ENCODE measurements around the gene TMPRSS11E.

The TMPRSS11E gene

DNA sequence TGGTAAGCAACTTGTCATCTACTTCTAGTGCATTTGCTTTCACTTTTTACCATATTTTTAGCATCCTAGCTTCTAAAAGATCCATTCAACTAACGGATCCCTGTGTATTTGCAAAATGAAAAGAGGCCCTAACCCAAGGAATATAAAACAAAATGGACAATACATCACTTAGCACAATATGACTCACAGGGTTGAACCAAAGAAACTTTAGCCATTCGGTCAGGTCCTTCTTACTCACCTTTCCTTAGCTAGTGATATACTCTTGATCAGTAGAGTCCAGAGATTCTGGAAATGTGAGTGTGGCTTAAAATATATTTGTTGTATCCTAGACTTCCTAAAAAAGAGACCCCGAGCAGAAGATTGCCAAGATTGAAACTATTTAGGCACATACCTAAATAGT lies 19.5 kb downstream of the TMPRSS11E start:
- Histone ChIP-seq H2AFZ (ENCODE audit: low read depth, low read length) (no peak overlapping the region), H3K9ac (ENCODE audit: low read length) (no peak overlapping the region), H3K4me3 (ENCODE audit: low read length) (no peak overlapping the region), H3K36me3 (replicated peaks; ENCODE audit: low read depth, low read length) (no peaks in the 10 kb centered on the region), H3K4me2 (ENCODE audit: low read length) (no peak overlapping the region), H3K9me3 (ENCODE audit: insufficient read depth, low read length) (no peaks in the 10 kb centered on the region), H3K27ac (ENCODE audit: low read length) (no peak overlapping the region), H3K4me1 (ENCODE audit: low read length) (no peaks in the 10 kb centered on the region), H3K27me3 (ENCODE audit: low read depth, low read length) (no peaks in the 10 kb centered on the region), H3K79me2 (ENCODE audit: low read length) (no peaks in the 10 kb centered on the region), H4K20me1 (ENCODE audit: insufficient read depth, low read length) (no peaks in the 10 kb centered on the region)
- no peak for TF ChIP-seq EZH2phosphoT487 (IDR thresholded peaks at IDR 0.05; ENCODE audit: low read depth)
- TF ChIP-seq, protein P1, sequence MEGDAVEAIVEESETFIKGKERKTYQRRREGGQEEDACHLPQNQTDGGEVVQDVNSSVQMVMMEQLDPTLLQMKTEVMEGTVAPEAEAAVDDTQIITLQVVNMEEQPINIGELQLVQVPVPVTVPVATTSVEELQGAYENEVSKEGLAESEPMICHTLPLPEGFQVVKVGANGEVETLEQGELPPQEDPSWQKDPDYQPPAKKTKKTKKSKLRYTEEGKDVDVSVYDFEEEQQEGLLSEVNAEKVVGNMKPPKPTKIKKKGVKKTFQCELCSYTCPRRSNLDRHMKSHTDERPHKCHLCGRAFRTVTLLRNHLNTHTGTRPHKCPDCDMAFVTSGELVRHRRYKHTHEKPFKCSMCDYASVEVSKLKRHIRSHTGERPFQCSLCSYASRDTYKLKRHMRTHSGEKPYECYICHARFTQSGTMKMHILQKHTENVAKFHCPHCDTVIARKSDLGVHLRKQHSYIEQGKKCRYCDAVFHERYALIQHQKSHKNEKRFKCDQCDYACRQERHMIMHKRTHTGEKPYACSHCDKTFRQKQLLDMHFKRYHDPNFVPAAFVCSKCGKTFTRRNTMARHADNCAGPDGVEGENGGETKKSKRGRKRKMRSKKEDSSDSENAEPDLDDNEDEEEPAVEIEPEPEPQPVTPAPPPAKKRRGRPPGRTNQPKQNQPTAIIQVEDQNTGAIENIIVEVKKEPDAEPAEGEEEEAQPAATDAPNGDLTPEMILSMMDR (IDR thresholded peaks at IDR 0.05; ENCODE audit: low read depth, low read length), result no peak

DNA sequence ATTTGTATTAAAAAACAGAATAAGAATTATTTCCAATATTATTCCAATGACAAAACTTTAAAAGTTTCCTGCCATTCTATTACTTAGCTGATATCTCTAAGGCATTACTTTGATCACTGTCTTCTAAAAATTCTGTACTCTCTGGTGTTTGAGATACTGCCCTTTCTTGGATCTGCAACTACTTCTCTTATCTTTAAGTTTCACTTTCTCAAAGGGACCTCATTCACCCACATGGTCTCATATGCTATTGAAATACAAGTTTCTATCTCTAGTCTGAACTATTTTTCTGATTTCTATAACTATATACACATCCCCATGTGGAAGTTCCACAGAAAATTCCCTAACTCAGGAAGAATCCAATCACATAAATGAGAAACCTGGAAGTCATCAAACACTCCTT lies 22.2 kb downstream of the TMPRSS11E start:
- Histone ChIP-seq H3K36me3 (replicated peaks; ENCODE audit: low read depth, low read length) (no peaks in the 10 kb centered on the region), H3K27ac (ENCODE audit: low read length) (no peak overlapping the region), H3K9ac (ENCODE audit: low read length) (no peak overlapping the region), H3K4me1 (ENCODE audit: low read length) (no peaks in the 10 kb centered on the region), H3K9me3 (ENCODE audit: insufficient read depth, low read length) (no peaks in the 10 kb centered on the region), H2AFZ (ENCODE audit: low read depth, low read length) (no peak overlapping the region), H3K27me3 (ENCODE audit: low read depth, low read length) (no peaks in the 10 kb centered on the region), H3K4me3 (ENCODE audit: low read length) (no peak overlapping the region), H4K20me1 (ENCODE audit: insufficient read depth, low read length) (no peaks in the 10 kb centered on the region), H3K4me2 (ENCODE audit: low read length) (no peak overlapping the region), H3K79me2 (ENCODE audit: low read length) (no peaks in the 10 kb centered on the region)
- TF ChIP-seq EZH2phosphoT487 (IDR thresholded peaks at IDR 0.05; ENCODE audit: low read depth), result no peak
- TF ChIP-seq, protein P1 (IDR thresholded peaks at IDR 0.05; ENCODE audit: low read depth, low read length), result no peak

DNA sequence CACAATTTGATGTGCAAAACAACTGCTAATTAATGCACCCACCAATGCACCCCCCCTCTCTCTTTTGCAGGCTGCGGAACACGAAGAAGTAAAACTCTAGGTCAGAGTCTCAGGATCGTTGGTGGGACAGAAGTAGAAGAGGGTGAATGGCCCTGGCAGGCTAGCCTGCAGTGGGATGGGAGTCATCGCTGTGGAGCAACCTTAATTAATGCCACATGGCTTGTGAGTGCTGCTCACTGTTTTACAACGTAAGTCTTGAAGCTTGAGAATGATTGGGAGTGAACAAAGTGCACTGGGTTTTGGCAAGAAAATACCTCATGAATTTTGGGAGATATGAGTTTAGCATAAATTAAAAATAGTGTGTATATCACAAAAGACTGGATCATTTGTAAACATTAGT lies 28.9 kb downstream of the TMPRSS11E start:
- H3K4me3 ChIP-seq (ENCODE audit: low read length), result no peak overlapping the region
- H3K27ac ChIP-seq (ENCODE audit: low read length), result no peak overlapping the region
- H3K27me3 ChIP-seq (ENCODE audit: low read depth, low read length), result no peaks in the 10 kb centered on the region

DNA sequence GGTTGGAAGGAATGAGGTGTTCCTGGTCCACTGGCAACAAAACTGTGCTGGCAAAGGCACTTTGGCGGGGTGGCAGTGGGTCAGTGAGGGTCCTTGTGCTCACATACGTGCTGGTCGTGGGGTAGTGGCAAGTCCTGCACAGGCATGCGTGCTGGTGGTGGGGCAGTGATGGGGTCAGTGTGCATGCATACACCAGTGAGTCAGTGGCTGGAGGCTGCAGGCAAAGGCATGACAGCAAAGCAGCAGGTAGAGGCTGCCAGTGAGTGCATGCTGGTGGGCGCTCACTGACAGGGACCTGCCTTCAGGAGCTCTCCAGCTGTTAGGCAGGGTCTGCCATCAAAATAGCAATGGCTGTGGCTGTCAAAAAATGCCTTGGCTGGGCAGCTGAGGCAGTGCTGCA lies 42.1 kb downstream of the TMPRSS11E start:
- Histone ChIP-seq H3K79me2 (ENCODE audit: low read length) (no peaks in the 10 kb centered on the region), H3K4me1 (ENCODE audit: low read length) (peaks cover 1% of the 10 kb centered on the region), H3K9ac (ENCODE audit: low read length) (no peak overlapping the region), H3K4me3 (ENCODE audit: low read length) (no peak overlapping the region), H3K27ac (ENCODE audit: low read length) (no peak overlapping the region), H2AFZ (ENCODE audit: low read depth, low read length) (no peak overlapping the region), H3K27me3 (ENCODE audit: low read depth, low read length) (no peaks in the 10 kb centered on the region), H3K36me3 (replicated peaks; ENCODE audit: low read depth, low read length) (no peaks in the 10 kb centered on the region), H4K20me1 (ENCODE audit: insufficient read depth, low read length) (no peaks in the 10 kb centered on the region), H3K4me2 (ENCODE audit: low read length) (no peak overlapping the region), H3K9me3 (ENCODE audit: insufficient read depth, low read length) (no peaks in the 10 kb centered on the region)
- TF ChIP-seq EZH2phosphoT487 (IDR thresholded peaks at IDR 0.05; ENCODE audit: low read depth), result no peak
- TF ChIP-seq, protein P1 (IDR thresholded peaks at IDR 0.05; ENCODE audit: low read depth, low read length), result no peak

More for the DNA sequence above, 28.9 kb downstream of the TMPRSS11E start:
- no peaks in the 10 kb centered on the region for H4K20me1 ChIP-seq (ENCODE audit: insufficient read depth, low read length)
- no peaks in the 10 kb centered on the region for H3K79me2 ChIP-seq (ENCODE audit: low read length)
- TF ChIP-seq EZH2phosphoT487 (IDR thresholded peaks at IDR 0.05; ENCODE audit: low read depth), result no peak
- TF ChIP-seq, protein P1 (IDR thresholded peaks at IDR 0.05; ENCODE audit: low read depth, low read length), result no peak
- no peaks in the 10 kb centered on the region for H3K4me1 ChIP-seq (ENCODE audit: low read length)
- H2AFZ ChIP-seq (ENCODE audit: low read depth, low read length), result no peak overlapping the region
- H3K4me2 ChIP-seq (ENCODE audit: low read length), result no peak overlapping the region
- no peaks in the 10 kb centered on the region for H3K9me3 ChIP-seq (ENCODE audit: insufficient read depth, low read length)
- no peak overlapping the region for H3K9ac ChIP-seq (ENCODE audit: low read length)
- H3K36me3 ChIP-seq (replicated peaks; ENCODE audit: low read depth, low read length), result no peaks in the 10 kb centered on the region
